ENCODE results near the gene POLR3C.

DNA sequence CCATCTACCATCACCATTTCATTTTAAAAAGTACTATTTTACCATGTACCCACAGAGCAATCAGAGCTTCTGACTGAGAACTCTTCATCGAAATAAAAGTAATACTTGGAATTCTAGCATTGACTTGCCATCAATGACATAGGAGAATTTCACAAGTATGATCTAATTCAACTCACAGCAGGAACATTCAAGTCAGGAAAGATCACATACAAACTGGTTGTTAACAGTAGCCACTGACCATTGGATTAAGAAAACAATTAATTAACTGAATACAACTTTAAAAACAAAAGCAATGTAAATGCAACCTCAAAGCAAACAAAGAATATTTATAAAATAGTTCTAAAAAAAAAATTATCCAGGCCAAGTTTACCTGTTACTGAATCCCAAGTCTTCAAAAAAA is 18.9 kb upstream of the POLR3C start:
- TF ChIP-seq GATA3 (IDR thresholded peaks at IDR 0.05; ENCODE audit: low read depth, low read length) (no peak), GATA2 (IDR thresholded peaks at IDR 0.05; ENCODE audit: low read depth, low read length) (no peak)

All from SH-SY5Y (cell line).